Heart left ventricle (tissue), 16 donors: ENCODE data around the gene FBXO39. TPM values are rescaled to one million over a fixed set of nuclear protein-coding genes. Genes with fewer than 3 reads are reported as not detected.
"Not testable (repeated sequence)": the region's sequence is repeated elsewhere in the genome, so short reads cannot be mapped to it uniquely, and the experiment has no call there.

Source experiments
- ATAC-seq, 4 donors: fragments of 200-7000 bp; cut with Tn5 transposase; one replicate each; pipeline ENCODE4 v1.9.1; 2020 to 2022; ENCODE audit warnings: moderate library complexity in 4 of 4, mild to moderate bottlenecking in 3 of 4, moderate number of reproducible peaks in 1 of 4
- DNase-seq, 5 donors: peaks; one replicate each; pipeline ENCODE4 v3.0.0-alpha.2; 2020
- H3K27ac ChIP-seq, 12 donors: fragments of 200-600 bp; sonication (generic) in 4 of 12; one replicate each; pipeline versions ENCODE4 v1.5.0 to v1.8.0; 2016 to 2022; ENCODE audit warnings: mild to moderate bottlenecking in 2 of 12
- H3K27me3 ChIP-seq, 9 donors: fragments of 200-600 bp; sonication (generic) in 2 of 9; one replicate each; pipeline versions ENCODE4 v1.5.1 to v1.8.0; 2016 to 2022; ENCODE audit warnings: mild to moderate bottlenecking in 3 of 9
- H3K36me3 ChIP-seq, 9 donors: fragments of 200-600 bp; sonication (generic) in 2 of 9; one replicate each; pipeline versions ENCODE4 v1.5.0 to v1.8.0; 2018 to 2022; ENCODE audit warnings: mild to moderate bottlenecking in 2 of 9
- H3K4me1 ChIP-seq, 12 donors: fragments of 200-600 bp; sonication (generic) in 4 of 12; one replicate each; pipeline versions ENCODE4 v1.5.0 to v1.8.0; 2016 to 2022; ENCODE audit warnings: mild to moderate bottlenecking in 3 of 12
- H3K4me3 ChIP-seq, 12 donors: fragments of 200-600 bp; sonication (generic) in 4 of 12; one replicate each; pipeline versions ENCODE4 v1.5.0 to v1.8.0; 2017 to 2022; ENCODE audit warnings: mild to moderate bottlenecking in 9 of 12, moderate library complexity in 4 of 12
- H3K9me3 ChIP-seq, 12 donors: fragments of 200-600 bp; sonication (generic) in 4 of 12; one replicate each; pipeline versions ENCODE4 v1.5.0 to v1.8.0; 2016 to 2022; ENCODE audit warnings: mild to moderate bottlenecking in 1 of 12
- POLR2A ChIP-seq, 2 donors: fragments of 450-650 bp; IDR thresholded peaks; one replicate each; pipeline ENCODE4 v1.6.1; 2017; ENCODE audit warnings: antibody characterized with exemption in 2 of 2, mild to moderate bottlenecking in 2 of 2, moderate library complexity in 2 of 2
- WGBS, 4 donors: extraction: QIAGEN DNeasy Blood & Tissue Kit in 2 of 4; methylation state at CpG; one replicate each; pipeline versions ENCODE4 v1.1.5 to v1.1.7; 2013 to 2018; 5-methylcytosine and 5-hydroxymethylcytosine counted together
- intact Hi-C, 10 donors: fragments of 100-400 bp; cut with DNase I; formaldehyde crosslinking; loops; one replicate each; pipeline versions ENCODE4 v1.11.1 to v1.14.2; 2022
- polyA plus RNA-seq, 2 donors: library from polyadenylated mRNA; stranded (reverse); fragments of 200-250 nt; gene quantifications; one replicate each; pipeline ENCODE4 v1.2.3, GENCODE V29; 2013
- total RNA-seq, 9 donors: library from RNA; depleted of rRNA in 2 of 9; stranded (reverse); fragments of >200 nt in 2 of 9; fragmentation: NEBNext Ultra II Directional in 3 of 9; extraction: Animal tissue kit (Norgen Biotek cat#: 25700) in 3 of 9; gene quantifications; one replicate each; pipeline versions ENCODE4 v1.1.0 to v1.2.4, GENCODE V29; 2016 to 2023
- TF ChIP-seq, protein P1 (sequence below), 12 donors: fragments of 200-600 bp; sonication (generic) in 4 of 12; IDR thresholded peaks; one replicate each; pipeline versions ENCODE4 v1.5.0 to v1.8.0; 2018 to 2022; ENCODE audit warnings: antibody characterized with exemption in 12 of 12, mild to moderate bottlenecking in 5 of 12
- donor health status: ischemic (EF 13 %, LVEDD 7.1; RV severe dilation, severe dysfunction).
- donor health status: healthy with polysubstance abuse.
- donor health status: DM: no; HTN: yes; CAD: no.
- donor health status: DM: no; HTN: no; CAD: no.
- donor health status: ischemic (EF 25% LVEDD 6.9; RV normal size, moderate dysfunction).
- donor health status: ischemic (EF 25% LVEDD 5.7; RV mildly dilated, moderate dysfunction).
- donor health status: healthy.
- donor health status: DM: yes; HTN: yes; CAD: no.
- donor health status: ischemic (EF 35%, LVEDD 5.7; RV mildly dilated, moderate dysfunction).
- donor health status: nonischemic (EF 11% LVEDD 7.7; RV severe dilation, severe dysfunction).
- donor health status: DM: yes; HTN: yes; CAD: no.
- donor health status: PGD.
- donor health status: ischemic (EF 29% LVEDD 5.4; RV normal size, mild dysfunction).
- donor health status: nonischemic (EF 23%, LVEDD 6.1; RV moderate dilation, normal function).

FBXO39 gene
- total and polyA plus RNA-seq, 11 donors, result 0.14 to 0.20 (median 0.19) TPM; not detected in 7

DNA sequence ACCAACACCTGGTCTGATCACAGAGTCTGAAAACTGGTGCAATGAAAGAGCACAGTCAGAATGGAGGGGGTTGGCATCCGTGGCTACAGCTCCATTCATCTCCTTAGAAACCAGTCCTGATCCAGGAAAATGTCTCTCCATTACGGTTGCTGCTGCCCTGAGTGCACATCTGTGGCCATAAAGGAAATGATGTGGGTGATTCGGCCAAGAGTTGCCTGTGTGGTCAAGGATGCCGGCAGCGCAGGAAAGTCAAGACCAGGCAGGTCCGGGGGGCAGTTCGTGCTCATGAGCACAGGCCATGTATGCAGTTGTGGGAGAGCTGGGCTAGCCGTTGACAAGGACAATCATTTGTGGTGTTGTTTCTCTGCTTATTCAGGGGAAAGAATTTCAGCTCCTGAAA, 14.2 kb upstream of the FBXO39 start:
- WGBS, 4 donors, result 87 to 90% (median 88%) methylated on average over 8 of the region's 8 CpGs
- TF ChIP-seq, protein P1, sequence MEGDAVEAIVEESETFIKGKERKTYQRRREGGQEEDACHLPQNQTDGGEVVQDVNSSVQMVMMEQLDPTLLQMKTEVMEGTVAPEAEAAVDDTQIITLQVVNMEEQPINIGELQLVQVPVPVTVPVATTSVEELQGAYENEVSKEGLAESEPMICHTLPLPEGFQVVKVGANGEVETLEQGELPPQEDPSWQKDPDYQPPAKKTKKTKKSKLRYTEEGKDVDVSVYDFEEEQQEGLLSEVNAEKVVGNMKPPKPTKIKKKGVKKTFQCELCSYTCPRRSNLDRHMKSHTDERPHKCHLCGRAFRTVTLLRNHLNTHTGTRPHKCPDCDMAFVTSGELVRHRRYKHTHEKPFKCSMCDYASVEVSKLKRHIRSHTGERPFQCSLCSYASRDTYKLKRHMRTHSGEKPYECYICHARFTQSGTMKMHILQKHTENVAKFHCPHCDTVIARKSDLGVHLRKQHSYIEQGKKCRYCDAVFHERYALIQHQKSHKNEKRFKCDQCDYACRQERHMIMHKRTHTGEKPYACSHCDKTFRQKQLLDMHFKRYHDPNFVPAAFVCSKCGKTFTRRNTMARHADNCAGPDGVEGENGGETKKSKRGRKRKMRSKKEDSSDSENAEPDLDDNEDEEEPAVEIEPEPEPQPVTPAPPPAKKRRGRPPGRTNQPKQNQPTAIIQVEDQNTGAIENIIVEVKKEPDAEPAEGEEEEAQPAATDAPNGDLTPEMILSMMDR (IDR thresholded peaks at IDR 0.05), result no peak
- no peak for TF ChIP-seq POLR2A (IDR thresholded peaks at IDR 0.05)
- H3K36me3 ChIP-seq, result peaks cover 0 to 89% (median 81%) of the 10 kb centered on the region in 9 donors
- peaks cover 0 to 11% (median 0%) of the 10 kb centered on the region in 12 donors for H3K9me3 ChIP-seq
- DNase-seq (no peak), ATAC-seq (no peak)
- H3K4me1 ChIP-seq, result peaks cover 0 to 20% (median 11%) of the 10 kb centered on the region in 12 donors
- no peak overlapping the region for H3K27ac ChIP-seq
- H3K4me3 ChIP-seq, result no peak overlapping the region
- H3K27me3 ChIP-seq, result no peaks in the 10 kb centered on the region
- intact Hi-C loops, result no loop called here

- intact Hi-C loops, result no loop called here
- no peak for DNase-seq
- no peak overlapping the region for H3K4me3 ChIP-seq
- H3K4me1 ChIP-seq, result no peaks in the 10 kb centered on the region
- 94 to 99% (median 96%) methylated on average over 2 of the region's 2 CpGs for WGBS, 4 donors
- ATAC-seq, result no peak
- H3K27me3 ChIP-seq, result no peaks in the 10 kb centered on the region
- H3K9me3 ChIP-seq, result peaks cover 2 to 69% (median 32%) of the 10 kb centered on the region in 12 donors
- TF ChIP-seq, protein P1 (IDR thresholded peaks at IDR 0.05), result no peak
- no peak for TF ChIP-seq POLR2A (IDR thresholded peaks at IDR 0.05)
- no peak overlapping the region for H3K27ac ChIP-seq
- H3K36me3 ChIP-seq, result peaks cover 9 to 100% (median 100%) of the 10 kb centered on the region in 9 donors
Observed at GRCh38 chr17:6768447-6768846, 7.6 kb upstream of the FBXO39 start.

- WGBS, 4 donors, result 87 to 94% (median 89%) methylated on average over 1 of the region's 1 CpG
- TF ChIP-seq, protein P1 (IDR thresholded peaks at IDR 0.05), result no peak
- TF ChIP-seq POLR2A (IDR thresholded peaks at IDR 0.05), result no peak
- peaks cover 9 to 73% (median 68%) of the 10 kb centered on the region in 9 donors for H3K36me3 ChIP-seq
- no peak overlapping the region for H3K4me3 ChIP-seq
- H3K27ac ChIP-seq, result no peak overlapping the region
- peaks cover 0 to 10% (median 0%) of the 10 kb centered on the region in 12 donors for H3K4me1 ChIP-seq
- intact Hi-C loops, result no loop called here
- ATAC-seq (no peak), DNase-seq (no peak)
- H3K9me3 ChIP-seq, result peaks cover 2 to 82% (median 45%) of the 10 kb centered on the region in 12 donors
- peaks cover 0 to 20% (median 0%) of the 10 kb centered on the region in 9 donors for H3K27me3 ChIP-seq
Observed at GRCh38 chr17:6772016-6772415, 4.0 kb upstream of the FBXO39 start.

GRCh38 chr17:6774906-6775305, 1.1 kb upstream of the FBXO39 start:
- 90 to 95% (median 93%) methylated on average over 8 of the region's 8 CpGs for WGBS, 4 donors
- H3K27ac ChIP-seq, DNase-seq, H3K4me1 ChIP-seq, ATAC-seq, intact Hi-C loops, H3K4me3 ChIP-seq: not testable (repeated sequence)
- H3K36me3 ChIP-seq, result peaks cover 9 to 44% (median 42%) of the 10 kb centered on the region in 9 donors
- H3K27me3 ChIP-seq, result peaks cover 0 to 32% (median 0%) of the 10 kb centered on the region in 9 donors
- peaks cover 0 to 56% (median 23%) of the 10 kb centered on the region in 12 donors for H3K9me3 ChIP-seq

DNA sequence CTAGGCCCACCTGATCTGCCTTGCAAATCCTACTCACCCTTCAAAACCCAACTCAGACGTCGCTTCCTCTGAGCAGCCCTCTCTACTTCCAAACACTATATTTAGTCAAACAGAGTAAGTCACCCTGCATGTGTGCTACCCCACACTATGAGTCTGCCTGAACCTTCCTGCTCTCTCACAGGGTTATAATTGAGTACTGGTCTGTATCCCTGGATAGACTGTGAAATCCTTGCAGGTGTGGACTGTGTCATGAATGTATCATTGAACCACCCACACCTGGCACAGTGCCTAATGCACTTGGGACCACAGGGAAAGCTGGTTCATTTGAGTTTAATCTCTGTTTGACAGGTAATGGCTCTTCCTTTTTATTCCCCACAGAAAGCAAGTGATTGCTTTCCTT, 3.4 kb downstream of the FBXO39 start:
- no peak for TF ChIP-seq POLR2A (IDR thresholded peaks at IDR 0.05)
- TF ChIP-seq, protein P1 (IDR thresholded peaks at IDR 0.05), result no peak
- Histone ChIP-seq H3K36me3 (no peaks in the 10 kb centered on the region), H3K27ac (no peak overlapping the region), H3K27me3 (peaks cover 0 to 32% (median 0%) of the 10 kb centered on the region in 9 donors), H3K9me3 (peaks cover 0 to 46% (median 9%) of the 10 kb centered on the region in 12 donors), H3K4me3 (no peak overlapping the region), H3K4me1 (peaks cover 0 to 10% (median 0%) of the 10 kb centered on the region in 12 donors)
- ATAC-seq (no peak), DNase-seq (no peak)
- intact Hi-C loops, result no loop called here
- WGBS, 4 donors, result 54 to 85% (median 65%) methylated on average over 2 of the region's 2 CpGs
